Measurements from ENCODE around the gene STAC.
"Not testable (repeated sequence)": the region's sequence is repeated elsewhere in the genome, so short reads cannot be mapped to it uniquely, and the experiment has no call there.

The STAC gene

DNA sequence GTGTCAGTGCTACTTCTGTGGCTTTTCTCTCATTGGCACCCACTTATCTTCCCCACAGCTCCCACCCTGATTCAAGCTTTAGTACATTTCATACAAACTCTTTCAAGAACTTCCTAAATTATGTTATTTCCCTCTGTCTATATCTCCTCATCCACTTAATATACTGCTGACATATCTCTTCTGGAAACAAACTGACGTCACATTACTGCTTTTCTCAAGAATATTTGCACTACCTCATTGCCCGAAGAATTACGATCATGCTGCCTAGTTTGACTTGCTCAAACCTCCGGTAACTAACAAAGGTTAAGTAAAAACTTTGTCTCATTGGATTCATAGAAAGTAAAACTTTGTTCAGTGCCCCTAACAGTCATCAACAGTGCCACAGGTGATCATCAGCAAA is 76.5 kb downstream of the STAC start:
- DNase-seq (ENCODE audit: extremely low spot score), result no peak
- ChIA-PET POLR2A (no interaction called here), CTCF (interaction anchor here (2.5 kb wide), 1 partner anchor 11 kb away, joined by 6 read pairs; no protein-coding TSS in a partner anchor)
- TF ChIP-seq CTCF (IDR thresholded peaks at IDR 0.05; ENCODE audit: control extremely low read depth, extremely low read depth, low read depth, missing control alignments), result no peak

DNA sequence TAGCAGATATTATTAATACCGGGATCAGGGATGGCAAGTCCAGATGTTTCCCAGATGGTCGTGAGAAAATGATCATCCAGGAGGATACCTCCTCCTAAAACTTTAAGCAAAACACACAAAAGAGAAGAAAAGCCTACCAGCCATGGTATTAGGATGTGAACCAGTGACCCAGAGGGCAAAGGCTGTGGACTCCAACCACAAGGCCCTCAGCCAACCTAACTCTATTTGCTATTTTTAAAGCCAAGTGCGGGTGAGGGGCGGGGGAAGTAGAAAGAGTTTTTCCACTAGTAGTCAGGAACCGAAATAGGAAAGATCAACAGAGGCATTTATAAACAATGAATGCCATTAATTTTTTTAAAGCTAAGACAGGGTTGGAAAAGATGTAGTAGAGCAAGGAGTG is 77.4 kb downstream of the STAC start:
- DNase-seq (ENCODE audit: extremely low spot score), result no peak
- CTCF ChIA-PET, result interaction anchor here (2.5 kb wide), 1 partner anchor 12 kb away, joined by 6 read pairs; no protein-coding TSS in a partner anchor
- POLR2A ChIA-PET, result no interaction called here
- no peak for TF ChIP-seq CTCF (IDR thresholded peaks at IDR 0.05; ENCODE audit: control extremely low read depth, extremely low read depth, low read depth, missing control alignments)

DNA sequence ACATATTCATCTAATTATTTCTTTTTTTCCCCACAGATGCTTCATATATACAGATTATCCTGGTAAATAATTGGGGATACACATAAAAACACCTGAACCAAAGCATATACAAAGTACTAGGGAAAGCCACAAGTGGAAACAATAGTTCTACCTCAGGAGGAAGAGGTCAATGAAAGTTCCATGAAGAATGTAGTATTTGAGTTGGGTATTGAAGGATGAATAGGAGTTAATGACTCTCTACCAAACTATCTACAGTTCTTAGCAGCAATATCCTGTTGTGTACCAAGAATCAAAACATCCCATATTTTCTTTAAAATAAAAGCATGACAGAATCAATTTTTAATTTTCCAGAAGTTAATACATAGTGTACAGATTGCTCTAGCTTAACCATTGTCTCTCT is 78.9 kb downstream of the STAC start:
- no peak for DNase-seq (ENCODE audit: extremely low spot score)
- TF ChIP-seq CTCF (IDR thresholded peaks at IDR 0.05; ENCODE audit: control extremely low read depth, extremely low read depth, low read depth, missing control alignments), result no peak
- ChIA-PET CTCF (no interaction called here), POLR2A (no interaction called here)

GRCh38 chr3:36461597-36461996 is 81.3 kb downstream of the STAC start:
- no peak for DNase-seq (ENCODE audit: extremely low spot score)
- ChIA-PET CTCF (no interaction called here), POLR2A (no interaction called here)
- TF ChIP-seq CTCF (IDR thresholded peaks at IDR 0.05; ENCODE audit: control extremely low read depth, extremely low read depth, low read depth, missing control alignments), result no peak

GRCh38 chr3:36472045-36472444 is 91.7 kb downstream of the STAC start:
- POLR2A ChIA-PET; DNase-seq (ENCODE audit: extremely low spot score); CTCF ChIA-PET: not testable (repeated sequence)

DNA sequence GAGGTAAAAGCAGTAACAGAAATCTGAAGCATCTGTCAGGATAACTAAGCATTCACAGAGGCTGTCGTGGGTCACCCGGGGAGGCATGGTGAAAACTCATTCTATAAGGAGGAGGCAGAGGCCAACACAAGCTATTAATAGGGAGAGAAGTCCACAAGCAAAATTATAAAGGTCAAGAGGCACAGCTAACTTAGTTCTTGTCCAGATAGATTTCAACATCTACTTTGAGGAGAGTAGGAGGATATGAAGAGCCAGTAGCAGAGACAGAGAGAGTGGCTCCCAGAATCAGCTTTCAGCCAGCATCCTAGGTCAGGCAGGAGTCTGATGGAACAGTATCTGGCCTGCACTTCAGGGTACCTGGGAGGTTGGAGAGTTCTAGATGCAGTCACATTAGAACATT is 95.3 kb downstream of the STAC start:
- CTCF ChIA-PET, result no interaction called here
- TF ChIP-seq CTCF (IDR thresholded peaks at IDR 0.05; ENCODE audit: control extremely low read depth, extremely low read depth, low read depth, missing control alignments), result no peak
- POLR2A ChIA-PET, result no interaction called here
- DNase-seq (ENCODE audit: extremely low spot score), result no peak

- no peak for DNase-seq (ENCODE audit: extremely low spot score)
- ChIA-PET CTCF (no interaction called here), POLR2A (no interaction called here)
- no peak for TF ChIP-seq CTCF (IDR thresholded peaks at IDR 0.05; ENCODE audit: control extremely low read depth, extremely low read depth, low read depth, missing control alignments)
Measured at GRCh38 chr3:36476286-36476942, 96.1 kb downstream of the STAC start.

Data from GM10248 (cell line).